Epithelial cell of esophagus (primary cell): Measurements from ENCODE around the gene ARRB2.
A peak's percentile ranks its signal among the peaks of the same experiment; 100 is the strongest.

Experiments used
- DNase-seq: peaks from one replicate; pipeline ENCODE4 v3.0.0; 2010; ENCODE audit warnings: low read depth
- H3K4me3 ChIP-seq: 2 replicates; pipeline ENCODE4 v1.5.1; 2011; ENCODE audit warnings: mild to moderate bottlenecking, low read length, control low read depth
- TF ChIP-seq, protein P1 (sequence below): IDR thresholded peaks from 2 replicates; pipeline ENCODE4 v1.5.1; 2011; ENCODE audit warnings: low read depth, mild to moderate bottlenecking, low read length, control low read depth, inconsistent platforms; ENCODE audit not compliant: insufficient read depth; ENCODE audit errors: missing control alignments

The ARRB2 gene

GRCh38 chr17:4769628-4770027 lies 59.2 kb downstream of the ARRB2 start:
- peak; percentile 48 for DNase-seq
- TF ChIP-seq, protein P1, sequence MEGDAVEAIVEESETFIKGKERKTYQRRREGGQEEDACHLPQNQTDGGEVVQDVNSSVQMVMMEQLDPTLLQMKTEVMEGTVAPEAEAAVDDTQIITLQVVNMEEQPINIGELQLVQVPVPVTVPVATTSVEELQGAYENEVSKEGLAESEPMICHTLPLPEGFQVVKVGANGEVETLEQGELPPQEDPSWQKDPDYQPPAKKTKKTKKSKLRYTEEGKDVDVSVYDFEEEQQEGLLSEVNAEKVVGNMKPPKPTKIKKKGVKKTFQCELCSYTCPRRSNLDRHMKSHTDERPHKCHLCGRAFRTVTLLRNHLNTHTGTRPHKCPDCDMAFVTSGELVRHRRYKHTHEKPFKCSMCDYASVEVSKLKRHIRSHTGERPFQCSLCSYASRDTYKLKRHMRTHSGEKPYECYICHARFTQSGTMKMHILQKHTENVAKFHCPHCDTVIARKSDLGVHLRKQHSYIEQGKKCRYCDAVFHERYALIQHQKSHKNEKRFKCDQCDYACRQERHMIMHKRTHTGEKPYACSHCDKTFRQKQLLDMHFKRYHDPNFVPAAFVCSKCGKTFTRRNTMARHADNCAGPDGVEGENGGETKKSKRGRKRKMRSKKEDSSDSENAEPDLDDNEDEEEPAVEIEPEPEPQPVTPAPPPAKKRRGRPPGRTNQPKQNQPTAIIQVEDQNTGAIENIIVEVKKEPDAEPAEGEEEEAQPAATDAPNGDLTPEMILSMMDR = no peak
- no peak overlapping the region for H3K4me3 ChIP-seq
